Dedifferentiated amniotic fluid mesenchymal stem cell (primary cell): ENCODE data around the gene TPCN2.
A peak's percentile ranks its signal among the peaks of the same experiment; 100 is the strongest.

Experiments used
- DNase-seq: peaks from one replicate; pipeline ENCODE4 v3.0.0-alpha.2; 2016; ENCODE audit errors: extremely low spot score

The TPCN2 gene

DNA sequence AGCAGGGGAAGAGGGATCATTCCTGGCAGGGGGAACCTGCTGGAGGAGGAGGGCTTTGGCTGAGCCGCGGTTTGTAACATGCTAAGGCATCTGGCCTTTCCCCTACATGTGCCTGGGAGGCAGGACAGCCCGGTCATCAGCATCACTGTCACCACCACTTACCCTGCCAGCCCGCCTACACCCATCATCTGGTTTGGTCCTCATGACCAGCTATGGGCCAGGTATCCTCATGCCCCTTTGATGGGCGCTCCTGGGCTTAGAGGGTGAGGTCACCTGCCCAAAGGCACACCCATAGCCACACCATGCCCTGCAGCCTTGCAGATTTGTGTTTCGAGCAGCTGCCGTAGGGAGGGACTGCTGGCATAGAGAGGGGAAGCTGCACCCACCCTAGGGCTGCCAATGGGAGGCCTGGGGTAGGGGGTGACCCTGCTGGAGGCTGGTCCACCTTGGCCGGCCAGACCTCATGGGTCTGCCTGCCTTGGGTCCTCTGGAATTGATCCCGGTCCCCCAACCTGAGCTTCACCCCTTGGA lies 38.3 kb upstream of the TPCN2 start:
- no peak for DNase-seq

GRCh38 chr11:69010964-69011623 lies 37.6 kb upstream of the TPCN2 start:
- peak; percentile 85 for DNase-seq

DNA sequence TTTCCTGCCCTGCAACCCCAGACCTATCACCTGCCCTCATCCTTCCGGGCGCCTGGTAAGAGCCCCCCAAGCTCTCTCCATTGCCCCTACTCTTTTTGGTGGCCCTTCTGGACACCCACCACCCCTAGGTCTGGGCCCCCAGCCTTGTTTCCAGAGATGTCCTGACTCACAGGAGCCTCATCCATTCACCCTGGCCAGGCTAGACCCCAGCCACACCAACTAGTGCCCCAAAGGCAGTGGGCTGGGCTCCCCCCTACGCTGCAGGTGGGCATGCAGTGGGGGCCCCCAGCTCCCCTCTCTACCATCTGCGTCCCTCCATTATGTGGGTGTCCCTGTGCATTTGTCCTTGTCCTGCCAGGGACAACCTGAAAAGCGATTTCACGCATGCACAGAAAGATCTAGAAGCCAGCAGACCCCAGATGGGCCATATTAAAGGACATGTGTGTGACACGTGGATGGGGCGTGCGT lies 37.1 kb upstream of the TPCN2 start:
- DNase-seq = no peak

- no peak for DNase-seq
Observed at GRCh38 chr11:69012092-69013008, 36.4 kb upstream of the TPCN2 start.

DNA sequence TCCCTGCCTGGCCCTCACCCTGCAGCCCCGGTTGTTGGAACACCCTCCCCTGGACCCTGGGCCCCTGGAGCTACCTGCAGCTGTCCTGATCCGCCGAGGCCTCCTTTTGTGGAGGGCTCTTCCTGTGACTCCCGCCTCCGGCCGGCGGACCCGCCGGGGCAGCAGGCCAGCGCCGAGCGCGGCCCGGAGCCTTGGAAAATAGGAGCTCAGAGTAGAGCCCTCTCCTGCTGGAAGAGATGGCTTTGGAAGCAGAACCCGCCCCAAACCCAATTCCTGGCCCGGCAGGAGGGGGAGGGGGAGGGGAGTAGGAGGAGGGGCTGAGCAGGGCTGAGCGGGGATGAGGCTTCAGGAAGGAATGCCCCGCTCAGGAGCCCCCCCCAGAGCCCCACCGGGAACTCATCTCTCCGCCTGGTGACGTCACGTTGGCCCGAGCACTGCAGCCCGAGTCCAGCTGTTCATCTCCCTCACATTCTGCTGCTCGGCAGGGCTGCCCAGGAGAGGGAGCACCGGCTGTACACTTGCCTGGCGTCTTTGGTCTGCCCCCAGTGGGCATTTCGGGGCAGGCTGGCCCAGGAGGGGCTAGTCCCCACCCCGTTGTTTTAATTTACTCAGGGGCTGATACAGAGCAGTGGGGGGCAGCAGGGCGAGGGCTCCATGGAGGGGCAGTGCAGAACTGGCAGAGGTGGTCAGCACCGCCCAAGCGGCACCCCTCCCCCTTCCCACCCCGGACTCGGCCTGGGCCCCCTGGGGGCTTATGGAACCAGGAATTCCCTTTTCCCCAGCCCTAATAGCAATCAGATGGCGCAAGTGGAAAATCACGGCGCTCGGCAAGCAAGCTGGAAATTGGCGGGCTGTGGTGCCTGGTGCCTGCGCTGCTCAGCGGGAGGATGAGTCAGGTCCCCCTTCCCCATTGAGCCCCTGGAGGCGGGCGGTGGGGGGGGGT lies 35.5 kb upstream of the TPCN2 start, which contains the start of gene MRGPRF:
TSS of gene MRGPRF (minus strand) at position 238 of the 943 bp plus-strand sequence. CDS start 3,345 bp downstream, outside the sequence.
- DNase-seq = peak; percentile 92

DNA sequence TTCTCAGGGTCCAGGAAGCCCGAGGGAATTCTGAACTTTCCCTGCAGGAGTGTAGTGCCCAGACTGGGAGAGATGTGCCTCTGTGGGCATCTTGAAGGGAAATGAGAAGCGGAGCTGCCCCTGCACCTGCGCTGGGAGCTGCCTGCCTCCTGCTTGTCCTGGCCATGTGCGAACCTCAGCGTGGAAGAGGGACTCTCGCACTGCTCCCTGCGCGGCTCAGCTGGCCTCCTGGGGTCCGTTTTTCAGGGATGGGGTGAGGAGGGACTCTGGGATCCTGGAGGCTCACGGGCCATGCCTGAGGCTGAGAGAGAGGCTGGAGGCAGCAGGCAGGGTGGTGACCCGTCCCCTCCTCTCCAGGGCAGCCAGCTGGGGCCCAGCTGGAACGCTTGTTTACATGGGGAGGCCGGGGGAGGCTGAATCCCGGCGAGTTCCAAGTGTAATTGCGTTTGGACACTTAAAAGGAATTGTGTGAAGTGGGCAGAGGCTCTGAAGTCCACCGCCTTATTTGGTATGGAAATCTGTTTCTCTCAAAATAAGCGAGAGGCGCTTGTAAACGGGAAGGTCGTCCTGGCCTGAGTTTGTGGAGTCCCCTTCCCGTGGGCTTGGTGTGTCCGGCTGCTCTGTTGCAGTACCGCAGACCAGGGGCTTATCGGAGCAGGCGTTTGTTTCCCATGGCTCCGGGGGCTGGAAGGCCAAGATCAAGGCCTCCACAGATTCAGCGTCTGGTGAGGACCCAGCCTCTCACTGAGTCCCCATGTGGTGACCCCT lies 34.5 kb upstream of the TPCN2 start:
- DNase-seq = no peak

DNA sequence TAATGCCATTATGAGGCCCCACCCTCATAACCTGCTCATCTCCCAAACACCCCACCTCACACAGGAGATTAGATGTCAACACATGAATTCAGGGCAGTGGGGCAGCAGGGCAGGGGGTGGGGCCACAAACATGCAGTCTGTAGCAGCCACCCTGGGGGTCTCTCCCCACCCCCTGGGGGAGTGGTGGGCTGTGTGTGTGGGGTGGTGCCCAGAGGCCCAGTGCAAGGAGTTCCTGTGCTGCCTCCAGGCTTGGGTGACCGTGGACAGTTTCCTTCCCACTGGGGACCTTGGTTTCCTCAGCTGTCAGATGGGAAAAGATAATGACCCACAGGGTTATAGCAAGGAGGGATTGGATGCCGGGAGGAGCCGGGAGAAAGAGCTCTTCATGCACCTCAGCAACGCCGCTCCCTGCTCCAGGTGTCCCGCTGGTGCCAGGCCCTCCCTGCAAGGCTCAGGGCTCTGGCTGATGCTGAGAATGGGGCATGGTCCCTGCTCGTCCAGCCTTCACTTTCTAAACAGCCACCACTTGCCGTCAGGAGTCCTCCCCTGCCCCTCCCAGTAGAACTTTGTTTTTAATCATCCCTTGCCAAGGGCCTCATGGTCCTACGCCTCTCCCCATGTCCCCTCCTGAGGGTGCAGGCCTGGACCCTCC lies 33.7 kb upstream of the TPCN2 start:
- DNase-seq = no peak

GRCh38 chr11:69017951-69018350 lies 30.8 kb upstream of the TPCN2 start:
- DNase-seq = no peak

GRCh38 chr11:69018924-69019323 lies 29.8 kb upstream of the TPCN2 start:
- no peak for DNase-seq

DNA sequence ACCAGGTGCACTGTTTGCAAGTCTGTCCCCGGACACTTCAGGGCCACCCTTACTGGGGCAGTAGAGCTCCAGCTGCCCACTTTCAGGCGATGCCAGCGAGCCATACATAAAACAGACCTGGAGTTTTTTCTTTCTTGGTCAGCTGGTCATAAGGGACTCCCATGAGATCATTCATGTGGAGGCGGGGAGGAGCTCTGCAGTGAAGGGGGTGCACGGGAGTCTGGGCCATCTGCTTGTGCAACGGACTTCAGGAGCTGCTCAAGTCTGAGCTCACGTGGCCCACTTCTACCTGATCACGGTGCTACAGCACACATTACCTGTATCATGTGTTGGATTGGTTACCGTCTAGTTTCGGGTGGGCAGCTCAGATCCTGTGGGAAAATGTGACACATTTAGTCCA lies 26.5 kb upstream of the TPCN2 start:
- DNase-seq = no peak

GRCh38 chr11:69024509-69024908 lies 24.2 kb upstream of the TPCN2 start:
- no peak for DNase-seq

GRCh38 chr11:69027704-69028372 lies 20.9 kb upstream of the TPCN2 start:
- no peak for DNase-seq

DNA sequence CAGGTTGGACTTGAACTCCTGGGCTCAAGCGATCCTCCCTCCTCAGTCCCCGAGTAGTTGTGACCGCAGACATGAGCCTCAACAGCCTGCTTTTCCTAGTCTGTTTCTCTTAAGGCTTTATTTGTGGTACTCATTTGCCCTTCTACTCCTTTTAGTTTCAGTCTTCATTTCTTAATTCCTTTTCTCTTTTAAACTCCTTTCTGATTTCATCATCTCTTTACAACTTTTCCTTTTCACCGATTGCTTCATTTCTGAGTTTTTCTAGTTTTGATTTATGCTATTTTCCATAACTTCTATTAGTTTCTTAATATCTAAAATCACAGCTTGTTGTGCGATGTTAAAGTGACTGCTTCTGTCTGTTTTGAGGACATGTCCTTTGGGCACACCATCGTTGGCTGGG lies 18.4 kb upstream of the TPCN2 start:
- DNase-seq = no peak

GRCh38 chr11:69032833-69033232 lies 15.9 kb upstream of the TPCN2 start:
- DNase-seq = no peak

GRCh38 chr11:69033431-69033830 lies 15.3 kb upstream of the TPCN2 start:
- no peak for DNase-seq

GRCh38 chr11:69034123-69034867 lies 14.4 kb upstream of the TPCN2 start:
- no peak for DNase-seq

DNA sequence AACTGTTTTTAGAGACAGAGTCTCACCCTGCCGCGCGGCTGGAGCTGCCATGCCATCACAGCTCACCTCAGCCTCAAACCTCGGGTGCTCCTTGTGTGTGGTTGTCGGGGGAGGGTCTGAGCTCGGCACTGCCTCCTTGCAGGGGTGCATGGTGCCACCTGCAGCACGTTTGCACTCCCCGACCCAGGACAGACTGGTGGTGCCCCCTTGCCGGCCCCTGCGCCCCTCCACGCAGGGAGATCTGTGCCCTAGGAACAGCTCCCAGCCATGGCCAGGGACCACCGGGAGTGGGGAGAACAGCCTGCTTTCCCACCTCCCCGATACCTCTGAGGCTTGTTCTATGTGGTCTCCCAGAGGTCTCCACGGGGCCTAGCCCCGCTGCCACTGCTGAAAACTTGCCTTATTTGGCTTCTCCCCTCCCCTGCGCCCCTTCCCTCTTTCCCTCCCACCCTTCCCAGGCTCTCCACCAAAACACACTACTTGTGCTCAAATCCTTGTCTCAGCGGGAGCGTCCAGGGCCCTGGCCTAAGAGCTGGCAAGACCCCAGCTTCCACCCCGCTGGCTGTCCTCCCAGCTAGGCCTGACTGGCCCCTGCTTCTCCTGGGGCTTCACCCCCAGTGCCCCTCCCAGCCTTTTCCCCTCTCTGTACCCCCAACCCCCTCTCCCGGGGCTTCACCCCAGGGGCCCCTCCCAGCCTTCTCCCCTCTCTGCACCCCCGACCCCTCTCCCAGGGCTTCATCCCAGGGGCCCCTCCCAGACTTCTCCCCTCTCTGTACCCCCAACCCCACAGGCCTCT lies 13.4 kb upstream of the TPCN2 start:
- DNase-seq = no peak

- no peak for DNase-seq
Observed at GRCh38 chr11:69035946-69036340, 12.8 kb upstream of the TPCN2 start.
